HG02870 (cell line): ENCODE results near the gene MUSTN1.

ENCODE experiments used
- ATAC-seq: cut with Tn5 transposase; IDR thresholded peaks from one replicate; pipeline ENCODE4 v1.9.1; 2021; ENCODE audit warnings: mild to moderate bottlenecking, moderate library complexity; ENCODE audit not compliant: unreplicated experiment

The MUSTN1 gene

GRCh38 chr3:52787672-52788625 lies 46.9 kb downstream of the MUSTN1 start:
- ATAC-seq, result no peak

DNA sequence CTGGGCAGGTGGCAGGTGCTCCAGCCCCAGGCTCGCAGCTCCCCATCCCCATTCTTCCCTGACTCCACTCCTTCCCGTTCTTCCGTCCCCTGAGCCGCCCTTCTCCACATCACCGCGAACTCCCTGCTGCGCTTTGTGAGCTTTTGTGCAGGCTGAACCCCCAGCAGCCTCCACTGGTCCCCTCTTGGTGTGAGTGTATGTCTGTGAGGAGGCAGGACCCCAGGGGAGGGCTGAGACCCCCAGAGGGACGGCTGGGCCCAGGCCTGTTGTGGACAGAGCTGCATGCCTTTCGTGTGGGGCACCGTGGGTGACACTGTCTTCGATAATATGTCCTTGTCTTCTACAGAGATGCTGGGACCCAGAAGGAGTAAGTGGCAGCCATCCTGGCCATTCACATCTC lies 47.6 kb downstream of the MUSTN1 start:
- no peak for ATAC-seq

- no peak for ATAC-seq
These were observed 48.2 kb downstream of the MUSTN1 start for GRCh38 chr3:52786330-52787215.

DNA sequence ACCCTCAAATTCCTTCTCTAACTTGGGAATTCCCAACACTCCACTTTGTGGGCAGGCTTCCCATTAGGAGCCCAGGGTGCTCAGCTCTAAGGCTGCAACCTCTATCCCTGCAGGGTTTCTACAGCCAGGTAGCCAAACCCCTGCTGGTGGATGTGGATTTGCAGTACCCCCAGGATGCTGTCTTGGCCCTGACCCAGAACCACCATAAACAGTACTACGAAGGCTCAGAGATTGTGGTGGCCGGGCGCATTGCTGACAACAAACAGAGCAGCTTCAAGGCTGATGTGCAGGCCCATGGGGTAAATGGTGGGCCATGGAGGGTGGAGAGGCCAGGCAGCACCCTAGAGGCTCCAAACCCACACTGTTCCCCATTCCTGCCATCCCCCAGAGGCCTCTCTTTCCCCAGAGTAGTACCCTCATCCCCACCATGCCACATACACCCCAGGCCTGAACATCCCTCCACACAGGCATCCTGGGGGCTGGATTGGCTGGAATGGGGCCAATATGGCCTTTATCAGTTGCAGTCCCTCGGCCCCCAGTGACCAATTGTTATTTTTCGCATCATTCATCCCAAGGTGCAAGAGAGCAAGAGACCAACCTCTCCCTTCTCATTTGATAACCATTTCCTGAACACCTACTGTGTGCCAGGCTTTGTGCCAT lies 49.8 kb downstream of the MUSTN1 start:
- no peak for ATAC-seq

DNA sequence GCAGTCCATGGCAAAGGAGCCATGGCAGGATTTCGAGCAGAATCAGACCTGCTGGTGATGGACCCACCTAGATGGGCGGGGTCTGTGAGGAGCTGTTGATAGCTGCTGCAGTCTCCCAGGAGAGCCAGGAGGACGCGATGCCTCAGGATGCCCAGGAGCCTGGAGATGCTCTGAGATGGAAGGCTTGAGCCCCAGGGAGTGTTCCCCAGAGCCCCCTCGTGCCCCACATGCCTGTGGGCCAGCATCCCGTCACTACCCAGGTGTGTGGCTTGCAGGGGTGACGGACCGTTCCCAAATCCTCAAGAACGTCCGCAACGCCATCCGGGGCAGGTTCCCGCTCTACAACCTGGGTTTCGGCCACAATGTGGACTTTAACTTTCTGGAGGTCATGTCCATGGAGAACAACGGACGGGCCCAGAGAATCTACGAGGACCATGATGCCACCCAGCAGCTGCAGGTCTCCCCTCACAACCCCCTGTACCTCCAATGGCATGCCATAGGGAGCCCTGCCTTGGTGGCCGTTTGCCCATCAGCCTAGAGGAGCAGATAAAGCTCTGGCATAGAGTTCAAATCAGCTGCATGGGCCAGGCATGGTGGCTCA lies 50.7 kb downstream of the MUSTN1 start:
- ATAC-seq, result no peak

DNA sequence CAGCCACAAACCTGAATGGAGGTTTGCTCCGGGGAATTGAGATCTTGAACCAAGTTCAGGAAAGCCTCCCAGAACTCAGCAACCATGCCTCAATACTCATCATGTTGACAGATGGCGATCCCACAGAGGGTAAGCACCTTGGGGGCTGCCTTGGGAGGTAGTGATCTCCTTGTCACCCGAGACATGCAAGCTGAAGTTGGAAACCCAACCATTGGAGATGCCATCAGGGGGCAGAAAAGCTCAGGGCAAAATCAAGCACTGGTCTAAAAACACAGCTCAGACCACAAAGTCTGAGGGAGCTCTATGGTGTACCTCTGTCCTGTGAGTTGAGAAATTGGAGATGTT lies 51.6 kb downstream of the MUSTN1 start:
- no peak for ATAC-seq
